GM19438 (cell line): ENCODE data around the gene PCDHB6.
"Not testable (repeated sequence)": the region's sequence is repeated elsewhere in the genome, so short reads cannot be mapped to it uniquely, and the experiment has no call there.

ENCODE experiments used
- ATAC-seq: cut with Tn5 transposase; IDR thresholded peaks from one replicate; pipeline ENCODE4 v1.9.1; 2021; ENCODE audit warnings: low read depth; ENCODE audit not compliant: unreplicated experiment

Gene PCDHB6

DNA sequence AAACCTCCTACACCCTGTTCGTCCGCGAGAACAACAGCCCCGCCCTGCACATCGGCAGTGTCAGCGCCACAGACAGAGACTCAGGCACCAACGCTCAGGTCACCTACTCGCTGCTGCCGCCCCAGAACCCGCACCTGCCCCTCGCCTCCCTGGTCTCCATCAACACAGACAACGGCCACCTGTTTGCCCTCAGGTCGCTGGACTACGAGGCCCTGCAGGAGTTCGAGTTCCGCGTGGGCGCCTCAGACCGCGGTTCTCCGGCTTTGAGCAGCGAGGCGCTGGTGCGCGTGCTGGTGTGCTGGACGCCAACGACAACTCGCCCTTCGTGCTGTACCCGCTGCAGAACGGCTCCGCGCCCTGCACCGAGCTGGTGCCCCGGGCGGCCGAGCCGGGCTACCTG lies 7.5 kb downstream of the PCDHB6 start:
- not testable (repeated sequence) for ATAC-seq

GRCh38 chr5:141157901-141158300 lies 8.0 kb downstream of the PCDHB6 start:
- ATAC-seq = not testable (repeated sequence)

DNA sequence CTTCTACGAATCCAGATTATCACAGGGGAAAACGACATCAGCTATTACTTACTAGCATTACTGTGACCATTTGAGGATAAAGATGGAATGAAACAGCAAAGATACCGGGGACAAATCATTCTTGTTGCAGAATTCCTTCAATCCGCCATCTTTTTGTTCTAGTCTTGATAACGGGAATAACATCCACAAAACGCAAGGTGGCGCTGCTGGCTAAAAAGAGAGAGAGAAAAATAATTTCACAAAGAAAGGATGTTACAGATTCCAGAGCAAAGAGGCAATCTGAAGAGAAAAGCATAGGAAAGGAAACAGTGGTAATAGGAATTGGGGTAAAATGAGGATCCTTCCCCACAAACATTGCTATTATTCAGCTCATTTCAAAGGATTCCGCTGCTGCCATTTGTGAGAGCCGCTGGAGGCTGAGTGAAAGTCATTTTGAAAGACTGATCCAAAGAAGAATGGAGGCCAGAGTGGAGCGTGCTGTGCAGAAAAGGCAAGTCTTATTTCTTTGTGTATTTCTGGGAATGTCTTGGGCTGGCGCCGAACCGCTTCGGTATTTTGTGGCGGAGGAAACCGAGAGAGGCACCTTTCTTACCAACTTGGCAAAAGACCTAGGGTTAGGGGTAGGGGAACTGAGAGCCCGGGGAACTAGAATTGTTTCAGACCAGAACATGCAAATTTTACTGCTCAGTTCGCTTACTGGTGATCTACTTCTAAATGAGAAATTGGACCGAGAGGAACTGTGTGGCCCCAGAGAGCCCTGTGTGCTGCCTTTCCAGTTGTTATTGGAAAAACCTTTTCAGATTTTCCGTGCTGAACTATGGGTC lies 22.7 kb downstream of the PCDHB6 start, which contains the start of gene PCDHB7:
Gene PCDHB7, plus strand, starts transcription at position 264 of the 824 bp plus-strand sequence. Its CDS starts 192 bp downstream, at position 456.
- no peak for ATAC-seq

DNA sequence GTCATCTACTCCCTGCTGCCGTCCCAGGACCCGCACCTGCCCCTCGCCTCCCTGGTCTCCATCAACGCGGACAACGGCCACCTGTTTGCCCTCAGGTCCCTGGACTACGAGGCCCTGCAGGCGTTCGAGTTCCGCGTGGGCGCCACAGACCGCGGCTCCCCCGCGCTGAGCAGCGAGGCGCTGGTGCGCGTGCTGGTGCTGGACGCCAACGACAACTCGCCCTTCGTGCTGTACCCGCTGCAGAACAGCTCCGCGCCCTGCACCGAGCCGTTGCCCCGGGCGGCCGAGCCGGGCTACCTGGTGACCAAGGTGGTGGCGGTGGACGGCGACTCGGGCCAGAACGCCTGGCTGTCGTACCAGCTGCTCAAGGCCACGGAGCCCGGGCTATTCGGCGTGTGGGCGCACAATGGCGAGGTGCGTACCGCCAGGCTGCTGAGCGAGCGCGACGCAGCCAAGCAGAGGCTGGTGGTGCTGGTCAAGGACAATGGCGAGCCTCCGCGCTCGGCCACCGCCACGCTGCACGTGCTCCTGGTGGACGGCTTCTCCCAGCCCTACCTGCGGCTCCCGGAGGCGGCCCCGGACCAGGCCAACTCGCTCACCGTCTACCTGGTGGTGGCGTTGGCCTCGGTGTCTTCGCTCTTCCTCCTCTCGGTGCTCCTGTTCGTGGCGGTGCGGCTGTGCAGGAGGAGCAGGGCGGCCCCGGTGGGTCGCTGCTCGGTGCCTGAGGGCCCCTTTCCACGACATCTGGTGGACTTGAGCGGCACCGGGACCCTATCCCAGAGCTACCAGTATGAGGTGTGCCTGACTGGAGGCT lies 24.6 kb downstream of the PCDHB6 start:
- not testable (repeated sequence) for ATAC-seq

GRCh38 chr5:141175933-141176332 lies 26.1 kb downstream of the PCDHB6 start:
- ATAC-seq = no peak

GRCh38 chr5:141177577-141178191 lies 27.8 kb downstream of the PCDHB6 start, which contains the start of gene PCDHB8:
Gene PCDHB8 (plus strand): TSS chr5:141177790. CDS start chr5:141178035, 245 bp downstream.
- not testable (repeated sequence) for ATAC-seq

GRCh38 chr5:141179371-141179770 lies 29.5 kb downstream of the PCDHB6 start:
- ATAC-seq = not testable (repeated sequence)

DNA sequence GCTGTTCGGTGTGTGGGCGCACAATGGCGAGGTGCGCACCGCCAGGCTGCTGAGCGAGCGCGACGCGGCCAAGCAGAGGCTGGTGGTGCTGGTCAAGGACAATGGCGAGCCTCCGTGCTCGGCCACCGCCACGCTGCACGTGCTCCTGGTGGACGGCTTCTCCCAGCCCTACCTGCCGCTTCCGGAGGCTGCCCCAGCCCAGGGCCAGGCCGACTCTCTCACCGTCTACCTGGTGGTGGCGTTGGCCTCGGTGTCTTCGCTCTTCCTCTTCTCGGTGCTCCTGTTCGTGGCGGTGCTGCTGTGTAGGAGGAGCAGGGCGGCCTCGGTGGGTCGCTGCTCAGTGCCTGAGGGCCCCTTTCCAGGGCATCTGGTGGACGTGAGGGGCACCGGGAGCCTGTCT lies 30.0 kb downstream of the PCDHB6 start:
- not testable (repeated sequence) for ATAC-seq

DNA sequence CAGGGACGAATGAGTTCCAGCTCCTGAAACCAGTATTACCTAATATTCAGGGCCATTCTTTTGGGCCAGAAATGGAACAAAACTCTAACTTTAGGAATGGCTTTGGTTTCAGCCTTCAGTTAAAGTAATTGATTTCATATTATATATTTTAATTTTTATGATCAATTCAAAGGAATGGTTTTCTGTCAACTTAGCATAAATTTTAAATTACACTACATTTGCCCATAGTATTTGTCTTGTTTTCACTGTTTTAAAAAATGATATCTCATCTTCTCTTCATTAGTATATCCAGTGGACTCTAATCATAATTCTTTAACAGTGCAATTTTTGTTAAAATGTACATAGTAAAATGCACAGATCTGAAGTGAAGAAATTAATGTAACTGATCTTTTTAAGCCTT lies 30.5 kb downstream of the PCDHB6 start:
- ATAC-seq = no peak

DNA sequence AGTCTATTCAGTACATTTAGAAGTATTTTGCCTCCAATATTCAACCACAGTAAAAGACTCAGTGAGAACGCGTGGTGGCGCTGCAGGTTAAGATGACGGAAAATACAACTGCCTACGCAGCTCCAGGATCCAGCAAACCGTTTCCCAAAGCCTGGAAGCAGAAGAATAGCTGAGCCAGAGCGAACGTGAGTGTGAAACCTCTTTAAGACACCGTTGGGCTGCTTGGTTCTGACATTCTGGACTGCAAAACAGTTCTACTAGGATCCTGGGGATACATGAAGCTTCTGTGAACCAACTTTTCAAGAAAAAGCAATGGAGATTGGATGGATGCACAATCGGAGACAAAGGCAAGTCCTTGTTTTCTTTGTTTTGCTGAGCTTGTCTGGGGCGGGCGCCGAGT lies 32.4 kb downstream of the PCDHB6 start, which contains the start of gene PCDHB16:
Gene PCDHB16, plus strand, starts transcription at position 140 of the 400 bp plus-strand sequence. Its CDS starts 173 bp downstream, at position 313.
- ATAC-seq = no peak

DNA sequence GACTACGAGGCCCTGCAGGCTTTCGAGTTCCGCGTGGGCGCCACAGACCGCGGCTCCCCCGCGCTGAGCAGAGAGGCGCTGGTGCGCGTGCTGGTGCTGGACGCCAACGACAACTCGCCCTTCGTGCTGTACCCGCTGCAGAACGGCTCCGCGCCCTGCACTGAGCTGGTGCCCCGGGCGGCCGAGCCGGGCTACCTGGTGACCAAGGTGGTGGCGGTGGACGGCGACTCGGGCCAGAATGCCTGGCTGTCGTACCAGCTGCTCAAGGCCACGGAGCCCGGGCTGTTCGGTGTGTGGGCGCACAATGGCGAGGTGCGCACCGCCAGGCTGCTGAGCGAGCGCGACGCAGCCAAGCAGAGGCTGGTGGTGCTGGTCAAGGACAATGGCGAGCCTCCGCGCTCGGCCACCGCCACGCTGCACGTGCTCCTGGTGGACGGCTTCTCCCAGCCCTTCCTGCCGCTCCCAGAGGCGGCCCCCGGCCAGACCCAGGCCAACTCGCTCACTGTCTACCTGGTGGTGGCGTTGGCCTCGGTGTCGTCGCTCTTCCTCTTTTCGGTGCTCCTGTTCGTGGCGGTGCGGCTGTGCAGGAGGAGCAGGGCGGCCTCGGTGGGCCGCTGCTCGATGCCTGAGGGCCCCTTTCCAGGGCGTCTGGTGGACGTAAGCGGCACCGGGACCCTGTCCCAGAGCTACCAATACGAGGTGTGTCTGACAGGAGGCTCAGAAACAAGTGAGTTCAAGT lies 34.4 kb downstream of the PCDHB6 start:
- ATAC-seq = not testable (repeated sequence)

DNA sequence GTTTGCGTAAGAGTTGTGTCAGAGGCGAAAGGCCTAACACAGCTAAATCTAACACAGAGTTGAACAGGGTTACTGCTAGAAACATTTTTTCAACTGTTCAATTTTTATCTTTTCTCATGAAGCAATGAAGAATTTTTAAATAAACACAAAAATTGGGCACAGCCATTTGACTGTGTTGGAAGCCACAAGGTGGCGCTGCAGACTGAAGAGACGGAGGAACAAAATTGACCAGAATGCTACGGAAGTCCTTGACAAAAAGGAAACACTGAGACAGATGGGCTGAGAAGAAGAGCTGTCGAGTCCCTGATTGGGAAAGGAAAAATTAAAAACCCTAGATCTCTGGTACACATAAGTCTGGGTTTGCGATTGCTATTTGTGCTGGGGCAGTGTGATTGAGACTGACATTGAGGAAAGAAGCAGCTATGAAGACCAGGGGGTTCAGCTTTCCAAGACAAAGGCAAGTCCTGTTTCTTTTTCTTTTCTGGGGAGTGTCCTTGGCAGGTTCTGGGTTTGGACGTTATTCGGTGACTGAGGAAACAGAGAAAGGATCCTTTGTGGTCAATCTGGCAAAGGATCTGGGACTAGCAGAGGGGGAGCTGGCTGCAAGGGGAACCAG lies 37.1 kb downstream of the PCDHB6 start, which contains the start of gene PCDHB9:
Gene PCDHB9, plus strand, starts transcription at position 265 of the 616 bp plus-strand sequence. Its CDS starts 158 bp downstream, at position 423.
- no peak for ATAC-seq

DNA sequence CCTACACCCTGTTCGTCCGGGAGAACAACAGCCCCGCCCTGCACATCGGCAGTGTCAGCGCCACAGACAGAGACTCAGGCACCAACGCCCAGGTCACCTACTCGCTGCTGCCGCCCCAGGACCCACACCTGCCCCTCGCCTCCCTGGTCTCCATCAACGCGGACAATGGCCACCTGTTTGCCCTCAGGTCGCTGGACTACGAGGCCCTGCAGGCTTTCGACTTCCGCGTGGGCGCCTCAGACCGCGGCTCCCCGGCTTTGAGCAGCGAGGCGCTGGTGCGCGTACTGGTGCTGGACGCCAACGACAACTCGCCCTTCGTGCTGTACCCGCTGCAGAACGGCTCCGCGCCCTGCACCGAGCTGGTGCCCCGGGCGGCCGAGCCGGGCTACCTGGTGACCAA lies 38.8 kb downstream of the PCDHB6 start:
- ATAC-seq = not testable (repeated sequence)

DNA sequence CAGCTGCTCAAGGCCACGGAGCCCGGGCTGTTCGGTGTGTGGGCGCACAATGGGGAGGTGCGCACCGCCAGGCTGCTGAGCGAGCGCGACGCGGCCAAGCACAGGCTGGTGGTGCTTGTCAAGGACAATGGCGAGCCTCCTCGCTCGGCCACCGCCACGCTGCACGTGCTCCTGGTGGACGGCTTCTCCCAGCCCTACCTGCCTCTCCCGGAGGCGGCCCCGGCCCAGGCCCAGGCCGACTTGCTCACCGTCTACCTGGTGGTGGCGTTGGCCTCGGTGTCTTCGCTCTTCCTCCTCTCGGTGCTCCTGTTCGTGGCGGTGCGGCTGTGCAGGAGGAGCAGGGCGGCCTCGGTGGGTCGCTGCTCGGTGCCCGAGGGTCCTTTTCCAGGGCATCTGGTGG lies 39.3 kb downstream of the PCDHB6 start:
- not testable (repeated sequence) for ATAC-seq

GRCh38 chr5:141192110-141192725 lies 42.4 kb downstream of the PCDHB6 start, which contains the start of gene PCDHB10:
Gene PCDHB10 (plus strand): TSS chr5:141192353. CDS start chr5:141192553, 200 bp downstream.
- ATAC-seq = no peak

- not testable (repeated sequence) for ATAC-seq
Measured at GRCh38 chr5:141194332-141194731, 44.5 kb downstream of the PCDHB6 start.

DNA sequence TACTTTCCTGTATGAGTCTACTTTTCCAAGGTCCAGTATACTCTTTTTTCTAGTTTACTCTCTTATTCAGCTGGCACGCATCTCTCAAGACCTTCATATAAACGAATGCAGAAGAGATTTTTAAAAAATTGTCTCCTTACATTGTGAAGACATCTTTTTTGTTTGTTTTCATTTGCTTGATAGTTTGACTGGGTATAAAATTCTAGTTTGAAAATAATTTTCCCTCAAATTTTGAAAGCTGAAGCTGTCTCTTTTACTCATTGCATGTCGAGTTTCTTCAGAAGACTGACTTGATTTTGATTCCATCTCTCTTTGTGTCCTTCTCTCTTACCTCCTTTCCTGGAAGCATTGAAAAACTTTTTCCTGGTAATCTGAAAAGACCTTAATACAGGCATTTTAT lies 46.5 kb downstream of the PCDHB6 start:
- no peak for ATAC-seq

- ATAC-seq = no peak
Measured at GRCh38 chr5:141199359-141200235, 49.7 kb downstream of the PCDHB6 start, which contains the start of gene PCDHB11. Gene PCDHB11 (plus strand): TSS chr5:141199627. CDS start chr5:141199775, 148 bp downstream.
